HepG2 (cell line): Measurements from ENCODE around the gene CHIC2. TPM values are rescaled to one million over a fixed set of nuclear protein-coding genes. Genes with fewer than 3 reads are reported as not detected.

Experiments used
- CSRNP2 ChIP-seq: sonication (generic); formaldehyde crosslinking; conservative IDR thresholded peaks from 2 replicates; pipeline ENCODE4 v1.8.0; 2022; ENCODE audit warnings: low read depth, missing genetic modification reagents
- DZIP1 ChIP-seq: sonication (generic); formaldehyde crosslinking; IDR thresholded peaks from 2 replicates; pipeline ENCODE4 v1.5.0; 2020; ENCODE audit warnings: mild to moderate bottlenecking, missing genetic modification reagents
- FOXA1 ChIP-seq, 2 experiments: fragments of 450-650 bp in 1 of 2; sonication (generic) in 1 of 2; formaldehyde crosslinking in 1 of 2; IDR thresholded peaks; 2 replicates each; pipeline versions ENCODE4 v1.4.0 to v1.6.1; 2016 to 2020; ENCODE audit warnings: missing genetic modification reagents in 1 of 2
- HNF4G ChIP-seq, 2 experiments: sonication (generic) in 1 of 2; formaldehyde crosslinking in 1 of 2; IDR thresholded peaks; 2 replicates each; pipeline versions ENCODE4 v1.4.0 to v1.6.1; 2011 to 2020; ENCODE audit warnings: borderline replicate concordance in 2 of 2, low read depth in 2 of 2, mild to moderate bottlenecking in 2 of 2, low read length in 1 of 2, missing genetic modification reagents in 1 of 2, moderate library complexity in 1 of 2
- MXD1 ChIP-seq: sonication (generic); formaldehyde crosslinking; IDR thresholded peaks from 2 replicates; pipeline ENCODE4 v1.4.0; 2020; ENCODE audit warnings: mild to moderate bottlenecking, missing genetic modification reagents
- MXD4 ChIP-seq: IDR thresholded peaks from 2 replicates; pipeline ENCODE4 v1.6.1; 2016; ENCODE audit warnings: mild to moderate bottlenecking, missing biosample characterization, missing genetic modification reagents
- POLR2AphosphoS5 ChIP-seq: IDR thresholded peaks from 2 replicates; pipeline ENCODE4 v1.6.1; 2012; ENCODE audit warnings: low read depth, low read length
- POLR2G ChIP-seq: fragments of 200-400 bp; formaldehyde crosslinking; IDR thresholded peaks from 2 replicates; pipeline ENCODE4 v1.6.1; 2018; ENCODE audit warnings: mild to moderate bottlenecking, low read depth, low read length, moderate library complexity
- SALL2 ChIP-seq: sonication (generic); formaldehyde crosslinking; IDR thresholded peaks from 2 replicates; pipeline ENCODE4 v1.8.1; 2023; ENCODE audit warnings: mild to moderate bottlenecking, missing genetic modification reagents, inconsistent platforms
- SIX1 ChIP-seq: sonication (generic); formaldehyde crosslinking; IDR thresholded peaks from 2 replicates; pipeline ENCODE4 v1.4.0; 2020; ENCODE audit warnings: missing genetic modification reagents, borderline replicate concordance
- TEF ChIP-seq: sonication (generic); formaldehyde crosslinking; IDR thresholded peaks from 2 replicates; pipeline ENCODE4 v1.5.0; 2020; ENCODE audit warnings: missing genetic modification reagents
- TFDP1 ChIP-seq: IDR thresholded peaks from 2 replicates; pipeline ENCODE4 v1.6.1; 2016; ENCODE audit warnings: missing compliant biosample characterization, missing genetic modification reagents, borderline replicate concordance
- ZBTB10 ChIP-seq: sonication (generic); formaldehyde crosslinking; IDR thresholded peaks from 2 replicates; pipeline ENCODE4 v1.4.0; 2020; ENCODE audit warnings: missing genetic modification reagents, borderline replicate concordance
- ZNF12 ChIP-seq: sonication (generic); formaldehyde crosslinking; IDR thresholded peaks from 2 replicates; pipeline ENCODE4 v1.5.0; 2020; ENCODE audit warnings: missing genetic modification reagents
- ZNF138 ChIP-seq: sonication (generic); formaldehyde crosslinking; IDR thresholded peaks from 2 replicates; pipeline ENCODE4 v1.5.0; 2020; ENCODE audit warnings: mild to moderate bottlenecking, low read depth, missing genetic modification reagents
- ZNF431 ChIP-seq: sonication (generic); formaldehyde crosslinking; IDR thresholded peaks from 2 replicates; pipeline ENCODE4 v1.9.0; 2022; ENCODE audit warnings: missing genetic modification reagents, low read depth, mild to moderate bottlenecking, borderline replicate concordance
- ZNF644 ChIP-seq: IDR thresholded peaks from 2 replicates; pipeline ENCODE4 v1.6.1; 2016; ENCODE audit warnings: low read depth
- ZNF777 ChIP-seq: sonication (generic); formaldehyde crosslinking; IDR thresholded peaks from 2 replicates; pipeline ENCODE4 v1.4.0; 2020; ENCODE audit warnings: missing genetic modification reagents
- polyA plus RNA-seq, 8 experiments: library from polyadenylated mRNA; depleted of rRNA in 3 of 8; stranded (reverse) in 7 of 8; unstranded in 1 of 8; fragments of >200 nt; fragmentation: Illumina TruSeq in 4 of 8; extraction: Trizol in 4 of 8; gene quantifications; 2 replicates each; pipeline versions ENCODE4 v1.2.1 to v1.2.3, GENCODE V29; 2011 to 2016; ENCODE audit warnings: low read depth in 4 of 8, missing spikeins in 1 of 8, mixed read lengths in 1 of 8; ENCODE audit not compliant: insufficient read depth in 1 of 8
- total RNA-seq, 5 experiments: library from RNA; depleted of rRNA; stranded (reverse); fragments of >200 nt; fragmentation: Illumina TruSeq; extraction: Trizol; gene quantifications; 2 replicates each; pipeline ENCODE4 v1.2.3, GENCODE V29; 2016; ENCODE audit warnings: low read depth in 1 of 5

CHIC2 gene
- total and polyA plus RNA-seq, 2 of the 13 experiments (the other 11 are each of a cell fraction or from before 2014, with no cell fraction given) = 10.0 to 17.2 TPM

GRCh38 chr4:54091637-54092404 is 27.4 kb upstream of the CHIC2 start (continued):
- TF ChIP-seq MXD1 (CRISPR knock-in tag) = peak; percentile 59
- peak; percentile 26; the same call in 1 of the 2 replicates for TF ChIP-seq HNF4G (IDR thresholded peaks at IDR 0.05; ENCODE audit: borderline replicate concordance, low read depth, low read length)
- peak; percentile 15; the same call in 1 of the 2 replicates for TF ChIP-seq HNF4G (CRISPR knock-in tag; IDR thresholded peaks at IDR 0.05; ENCODE audit: borderline replicate concordance, low read depth)
- peak; percentile 88 for TF ChIP-seq POLR2AphosphoS5
- TF ChIP-seq ZBTB10 (CRISPR knock-in tag) = no peak
- TF ChIP-seq ZNF138 (CRISPR knock-in tag) = no peak
- no peak for TF ChIP-seq SIX1 (CRISPR knock-in tag)
- TF ChIP-seq ZNF12 (CRISPR knock-in tag) = no peak
- TF ChIP-seq ZNF431 (CRISPR knock-in tag) = no peak
- TF ChIP-seq FOXA1 (IDR thresholded peaks at IDR 0.05) = no peak
- peak; percentile 30; the same call in 1 of the 2 replicates for TF ChIP-seq FOXA1 (CRISPR knock-in tag; IDR thresholded peaks at IDR 0.05)
- no peak for TF ChIP-seq ZNF644 (CRISPR knock-in tag)
- TF ChIP-seq TFDP1 (CRISPR knock-in tag) = peak; percentile 81; the same call in 1 of the 2 replicates
- TF ChIP-seq CSRNP2 (CRISPR knock-in tag) = no peak
- TF ChIP-seq SALL2 (CRISPR knock-in tag) = no peak
- TF ChIP-seq TEF = no peak
- no peak for TF ChIP-seq DZIP1 (CRISPR knock-in tag)
- TF ChIP-seq POLR2G = peak; percentile 67; the same call in 1 of the 2 replicates
- TF ChIP-seq MXD4 (CRISPR knock-in tag) = peak; percentile 41; the same call in 1 of the 2 replicates
- TF ChIP-seq ZNF777 (CRISPR knock-in tag) = no peak
